Stimulated activated CD8-positive, alpha-beta memory T cell treated with anti-CD3 and anti-CD28 coated beads, Interleukin-2, amount 100 ng/mL, for 1 hour (primary cell): Measurements from ENCODE around the gene NDFIP2.

Experiments used
- DNase-seq, 2 donors: peaks; one replicate each; pipeline ENCODE4 v3.0.0-alpha.2; 2020; ENCODE audit warnings: low read depth in 2 of 2

NDFIP2 gene

DNA sequence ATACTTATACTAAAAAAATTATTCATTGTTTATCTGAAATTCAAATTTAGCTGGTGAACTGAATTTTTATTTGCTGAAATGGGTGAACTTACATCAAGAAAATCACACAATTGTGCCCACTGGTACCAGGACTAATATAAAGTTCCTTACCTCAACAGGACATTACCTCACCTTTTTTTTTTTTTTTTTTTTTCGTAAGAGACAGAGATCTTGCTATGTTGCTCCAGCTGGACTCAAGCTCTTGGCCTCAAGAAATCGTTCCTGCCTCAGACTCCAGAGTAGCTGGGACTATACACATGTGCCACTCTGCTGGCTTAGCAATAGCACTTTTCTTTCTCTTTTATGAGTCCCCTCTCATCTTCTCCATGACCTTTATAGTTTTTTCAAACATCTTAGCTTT, 22.5 kb upstream of the NDFIP2 start:
- no peak for DNase-seq

GRCh38 chr13:79459906-79460305, 21.0 kb upstream of the NDFIP2 start:
- DNase-seq = no peak

DNA sequence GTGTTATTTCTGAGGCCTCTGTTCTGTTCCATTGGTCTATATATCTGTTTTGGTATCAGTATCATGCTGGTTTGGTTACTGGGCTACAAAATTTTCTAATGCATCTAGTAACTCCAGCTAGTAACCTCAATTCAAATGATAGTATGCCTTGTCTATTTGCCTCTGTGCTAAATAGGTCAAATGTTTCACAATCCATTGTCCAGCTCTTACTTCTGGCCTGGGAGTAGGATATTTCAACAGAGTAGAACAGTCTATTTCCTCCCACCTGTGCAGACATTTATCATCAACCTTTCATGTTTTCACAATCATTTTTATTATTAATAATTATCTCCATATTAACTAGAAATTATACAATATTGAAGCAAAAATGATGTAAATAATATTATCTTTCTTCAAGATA, 18.1 kb upstream of the NDFIP2 start:
- no peak for DNase-seq

DNA sequence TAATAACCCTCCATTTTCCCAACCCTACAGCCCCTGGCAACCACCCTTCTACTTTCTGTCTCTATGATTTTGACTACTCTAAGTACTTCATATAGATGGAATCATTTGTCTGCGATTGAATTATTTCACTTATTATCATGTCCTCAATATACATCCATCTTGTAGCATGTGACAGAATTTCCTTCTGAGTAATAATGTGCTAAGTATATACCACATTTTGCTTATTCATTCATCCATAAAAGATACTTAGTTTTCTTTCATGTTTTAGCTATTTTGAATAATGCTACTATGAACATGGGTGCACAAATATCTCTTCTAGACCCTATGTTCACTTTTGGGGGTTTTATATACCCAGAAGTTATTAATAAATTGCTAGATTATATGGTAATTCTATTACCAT, 17.4 kb upstream of the NDFIP2 start:
- DNase-seq = no peak

GRCh38 chr13:79466872-79467271, 14.1 kb upstream of the NDFIP2 start:
- no peak for DNase-seq

- no peak for DNase-seq
These were observed 12.6 kb upstream of the NDFIP2 start for GRCh38 chr13:79468402-79468801.

DNA sequence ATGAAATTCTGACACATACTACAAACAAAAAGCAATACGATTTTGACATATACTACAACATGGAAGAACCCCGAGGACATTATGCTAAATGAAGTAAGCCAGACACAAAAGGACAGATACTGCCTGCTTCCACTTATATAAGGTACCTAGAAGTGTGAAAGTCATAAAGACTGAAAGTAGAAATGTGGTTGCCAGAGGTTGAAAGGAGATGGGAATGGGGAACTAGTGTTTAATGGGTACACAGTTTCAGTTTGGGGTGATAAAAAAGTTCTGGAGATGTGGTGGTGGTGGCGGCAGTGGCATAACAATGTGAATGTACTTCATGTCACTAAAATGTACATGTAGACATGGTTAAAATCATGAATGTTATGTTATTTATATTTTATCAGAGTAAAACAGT, 12.1 kb upstream of the NDFIP2 start:
- no peak for DNase-seq

- no peak for DNase-seq
These were observed 11.3 kb upstream of the NDFIP2 start for GRCh38 chr13:79469608-79470007.

GRCh38 chr13:79470666-79471065, 10.3 kb upstream of the NDFIP2 start:
- no peak for DNase-seq

DNA sequence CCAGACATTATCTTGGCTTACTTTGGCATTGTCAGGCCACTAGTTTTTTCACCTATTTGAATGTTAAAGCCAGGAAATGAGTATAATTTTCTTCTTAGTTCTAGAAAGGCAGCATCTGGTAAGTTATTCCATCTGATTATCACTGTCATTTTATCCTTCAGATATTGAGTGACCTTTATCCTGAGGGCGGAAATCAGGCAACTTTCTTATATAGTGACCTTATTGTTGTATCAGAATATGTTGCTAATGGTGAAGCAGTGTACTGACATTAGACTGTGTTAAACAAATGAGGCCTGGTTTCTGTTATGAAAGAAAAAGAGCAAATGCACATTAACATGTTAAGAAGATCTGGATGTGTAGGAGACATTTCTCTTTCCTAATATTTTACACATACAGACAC, 5.4 kb upstream of the NDFIP2 start:
- DNase-seq = no peak

DNA sequence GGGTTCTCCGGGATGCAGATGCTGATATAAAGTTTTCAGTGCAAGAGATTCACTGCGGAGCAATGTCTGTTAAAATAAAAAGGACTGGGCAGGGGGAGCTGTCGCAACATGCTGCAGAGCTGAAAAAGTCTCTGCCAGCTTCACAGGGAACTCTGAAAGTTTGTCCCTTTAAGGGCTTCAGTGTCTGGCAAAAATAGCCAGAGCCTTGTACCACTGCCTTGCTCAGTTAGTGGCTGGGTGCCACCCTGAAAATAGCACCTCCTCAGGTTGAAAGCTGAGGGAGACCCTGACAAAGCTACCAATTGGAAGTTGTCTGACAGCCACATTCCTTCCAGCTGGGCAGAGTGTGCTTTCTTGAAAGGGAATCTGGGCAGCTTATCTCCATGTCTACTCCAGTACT, 3.0 kb upstream of the NDFIP2 start:
- DNase-seq = no peak

DNA sequence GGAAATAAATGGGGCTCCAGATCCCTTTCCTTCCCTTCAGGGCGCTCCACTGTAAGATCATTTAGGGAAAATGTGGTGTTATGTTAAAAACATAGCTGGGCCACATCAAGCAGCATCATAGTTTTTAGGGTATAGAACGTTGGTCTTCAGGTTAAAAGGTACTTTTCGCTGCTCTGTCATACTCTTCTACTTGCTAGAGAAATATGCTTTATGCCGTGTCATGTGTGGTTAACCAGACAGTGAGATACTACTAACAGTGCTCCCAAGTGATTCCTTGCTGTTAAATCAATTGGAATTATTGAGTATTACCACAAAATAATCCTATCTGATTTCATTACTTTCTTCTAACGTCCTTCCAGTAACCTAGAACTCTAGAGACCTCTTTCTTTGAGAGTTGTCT, 1.1 kb upstream of the NDFIP2 start:
- no peak for DNase-seq

DNA sequence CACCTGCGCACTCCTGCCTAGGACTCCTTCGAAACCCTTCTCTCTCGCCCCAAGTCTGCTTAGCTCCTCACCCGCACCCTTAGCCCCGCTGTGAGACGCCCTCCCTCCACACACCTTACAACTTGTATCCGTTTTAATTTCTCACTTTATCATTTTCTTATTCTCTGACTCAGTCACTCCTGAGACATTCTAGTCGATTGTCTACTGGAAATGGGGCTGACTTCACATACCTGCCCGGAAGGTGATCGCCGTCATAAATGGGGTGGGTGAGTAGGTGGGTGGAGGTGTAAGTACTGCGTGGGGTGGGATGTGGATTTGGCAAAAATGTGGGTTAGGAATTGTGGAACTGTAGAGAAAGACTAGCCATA, 714 bp downstream of the NDFIP2 start:
- DNase-seq = peak in 1 of 2 donors; percentile 27

- DNase-seq = no peak
These were observed 1.5 kb downstream of the NDFIP2 start for GRCh38 chr13:79482281-79482970.

GRCh38 chr13:79483086-79483706, 2.2 kb downstream of the NDFIP2 start:
- DNase-seq = no peak

DNA sequence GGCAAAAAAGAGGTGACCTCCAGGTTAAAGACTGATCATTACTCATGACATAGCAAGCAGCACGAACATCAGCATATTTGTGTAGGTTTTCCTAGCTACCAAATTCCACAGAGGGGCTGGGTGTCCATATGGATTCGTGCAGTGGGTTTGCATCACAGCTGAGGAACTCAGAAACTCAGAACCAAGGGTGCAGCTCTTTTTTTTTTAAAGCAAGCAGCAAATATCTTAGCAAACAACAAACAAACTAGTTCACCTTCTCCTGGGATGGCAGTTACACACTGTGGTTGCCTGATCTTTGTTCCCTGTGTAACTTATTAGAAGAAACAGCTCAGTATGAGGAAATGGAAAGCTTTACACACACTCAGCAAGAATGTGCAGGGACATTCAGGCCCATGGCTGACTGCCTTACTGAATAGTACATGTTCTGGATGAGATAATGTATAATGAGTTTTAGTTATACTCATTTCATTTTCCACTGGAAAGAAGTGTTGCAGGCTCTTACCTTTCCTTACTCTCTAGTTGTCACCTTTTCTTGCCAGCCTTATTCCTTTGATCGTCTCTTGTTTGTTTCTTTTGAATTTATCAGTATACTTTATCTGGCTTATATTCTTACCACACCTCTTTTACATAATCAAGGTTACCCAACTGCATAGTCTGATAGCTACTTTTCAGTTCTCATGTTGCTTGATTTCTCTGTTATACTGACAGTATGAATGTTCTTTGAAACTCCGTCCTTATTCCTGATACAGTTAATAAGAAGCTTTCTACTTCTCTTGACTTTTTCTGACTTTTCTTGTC, 4.3 kb downstream of the NDFIP2 start:
- DNase-seq = no peak

GRCh38 chr13:79486433-79487188, 5.7 kb downstream of the NDFIP2 start:
- no peak for DNase-seq

- no peak for DNase-seq
These were observed 9.4 kb downstream of the NDFIP2 start for GRCh38 chr13:79490326-79490725.

GRCh38 chr13:79490824-79491223, 9.9 kb downstream of the NDFIP2 start:
- no peak for DNase-seq

- DNase-seq = no peak
These were observed 10.8 kb downstream of the NDFIP2 start for GRCh38 chr13:79491715-79492114.

DNA sequence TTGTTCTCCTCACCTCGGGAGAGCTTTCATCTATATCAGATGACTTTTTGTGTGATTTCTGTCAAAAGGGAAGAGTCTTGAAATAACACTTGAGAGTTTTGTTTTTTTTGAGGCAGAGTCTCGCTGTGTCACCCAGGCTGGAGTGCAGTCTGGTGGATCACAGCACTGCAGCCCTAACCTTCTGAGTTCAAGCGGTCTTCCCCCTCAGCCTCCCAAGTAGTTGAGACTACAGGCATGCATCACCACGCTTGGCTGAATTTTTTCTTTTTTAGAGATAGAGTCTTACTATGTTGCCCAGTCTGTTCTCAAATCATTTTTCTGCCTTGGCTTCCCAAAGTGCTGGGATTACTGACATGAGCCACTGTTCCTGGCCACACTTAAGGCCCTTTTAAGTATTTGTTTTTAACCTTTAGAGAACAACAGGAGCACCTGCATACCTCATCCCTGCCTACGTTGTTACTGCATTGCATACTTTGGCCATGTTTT, 11.4 kb downstream of the NDFIP2 start:
- DNase-seq = no peak

DNA sequence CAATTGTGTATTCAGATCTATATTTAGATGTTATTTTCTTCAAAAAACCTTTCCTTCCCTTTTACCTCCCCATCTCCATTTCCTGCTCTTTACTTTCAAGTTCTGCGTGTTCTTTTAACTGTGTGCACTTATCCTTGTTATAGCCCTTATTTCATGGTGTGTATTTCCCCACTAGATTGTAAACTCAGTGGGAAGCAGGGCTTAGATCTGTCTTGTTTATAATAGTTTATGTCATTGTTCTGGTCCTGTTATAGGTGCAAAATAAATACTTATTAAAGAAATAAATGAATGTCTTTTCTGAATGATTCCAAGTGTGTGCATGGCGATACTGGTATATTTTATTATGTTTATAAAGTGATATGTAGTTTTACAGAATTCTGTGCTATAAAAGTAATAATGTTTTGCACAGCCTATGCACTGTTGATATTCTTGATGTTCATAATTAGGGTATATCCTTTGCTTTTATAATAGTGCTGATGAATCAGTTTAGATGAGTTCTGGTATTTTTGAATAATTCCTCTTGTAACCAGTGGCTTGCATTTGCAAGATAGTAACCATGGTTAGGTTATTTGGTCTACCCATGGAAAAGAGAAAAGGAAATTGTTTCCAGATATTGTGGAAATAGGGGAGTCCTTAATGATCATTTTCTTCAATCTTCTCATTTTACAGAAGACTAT, 12.1 kb downstream of the NDFIP2 start:
- no peak for DNase-seq
